Muscle layer of colon (tissue), 2 donors: ENCODE measurements around the gene MICU1.

Experiments used
- H3K27ac ChIP-seq: one replicate; pipeline ENCODE4 v1.7.0; 2013; ENCODE audit warnings: low read depth, mild to moderate bottlenecking, low read length, moderate library complexity
- H3K27me3 ChIP-seq, 2 donors: one replicate each; pipeline ENCODE4 v1.7.0; 2013; ENCODE audit warnings: low read length in 2 of 2, mild to moderate bottlenecking in 2 of 2; ENCODE audit not compliant: insufficient read depth in 2 of 2, control insufficient read depth in 1 of 2
- H3K36me3 ChIP-seq: one replicate; pipeline ENCODE4 v1.7.0; 2013; ENCODE audit warnings: mild to moderate bottlenecking, low read length; ENCODE audit not compliant: insufficient read depth
- H3K4me1 ChIP-seq: one replicate; pipeline ENCODE4 v1.7.0; 2013; ENCODE audit warnings: mild to moderate bottlenecking, low read length; ENCODE audit not compliant: insufficient read depth
- H3K4me3 ChIP-seq, 2 donors: one replicate each; pipeline ENCODE4 v1.7.0; 2013; ENCODE audit warnings: low read length in 2 of 2, low read depth in 1 of 2, mild to moderate bottlenecking in 1 of 2, moderate library complexity in 1 of 2
- H3K9ac ChIP-seq: one replicate; pipeline ENCODE4 v1.7.0; 2013; ENCODE audit warnings: low read length
- H3K9me3 ChIP-seq: one replicate; pipeline ENCODE4 v1.7.0; 2013; ENCODE audit warnings: mild to moderate bottlenecking, low read length
- donor health status: abdominal sarcoma.
- donor health status: Adenocarcinoma of cecum.

MICU1 gene

GRCh38 chr10:72595436-72595835 lies 30.4 kb downstream of the MICU1 start:
- no peaks in the 10 kb centered on the region for H3K4me1 ChIP-seq
- no peaks in the 10 kb centered on the region for H3K36me3 ChIP-seq
- no peaks in the 10 kb centered on the region for H3K9me3 ChIP-seq
- H3K9ac ChIP-seq = no peak overlapping the region
- no peaks in the 10 kb centered on the region for H3K27me3 ChIP-seq
- no peak overlapping the region for H3K4me3 ChIP-seq
- no peak overlapping the region for H3K27ac ChIP-seq

GRCh38 chr10:72593963-72594362 lies 31.9 kb downstream of the MICU1 start:
- Histone ChIP-seq H3K36me3 (no peaks in the 10 kb centered on the region), H3K27me3 (no peaks in the 10 kb centered on the region), H3K9me3 (no peaks in the 10 kb centered on the region), H3K4me3 (no peak overlapping the region), H3K9ac (no peak overlapping the region), H3K27ac (no peak overlapping the region), H3K4me1 (no peaks in the 10 kb centered on the region)

DNA sequence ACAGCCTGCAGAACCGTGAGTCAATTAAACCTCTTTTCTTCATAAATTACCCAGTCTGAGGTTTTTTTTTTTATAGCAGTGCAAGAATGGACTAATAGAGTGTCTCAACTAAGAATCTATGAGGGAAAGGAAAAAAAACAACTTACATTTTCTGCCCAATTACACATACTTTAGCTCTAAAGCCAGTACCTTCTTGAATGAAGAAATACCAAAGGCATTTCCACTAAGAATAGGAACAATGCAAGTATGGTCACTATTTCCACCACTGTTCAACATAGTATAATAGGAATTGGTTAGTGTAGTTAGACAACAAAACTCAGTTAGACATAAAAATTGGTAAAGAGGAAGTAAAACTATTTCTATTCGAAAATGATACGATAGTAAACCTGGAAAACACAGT lies 37.6 kb downstream of the MICU1 start:
- Histone ChIP-seq H3K36me3 (no peaks in the 10 kb centered on the region), H3K4me1 (no peaks in the 10 kb centered on the region), H3K27ac (no peak overlapping the region)

GRCh38 chr10:72587568-72587967 lies 38.3 kb downstream of the MICU1 start:
- Histone ChIP-seq H3K4me1 (no peaks in the 10 kb centered on the region), H3K4me3 (no peak overlapping the region), H3K27me3 (no peaks in the 10 kb centered on the region), H3K27ac (no peak overlapping the region), H3K9ac (no peak overlapping the region), H3K36me3 (no peaks in the 10 kb centered on the region), H3K9me3 (no peaks in the 10 kb centered on the region)

More for the DNA sequence above, 37.6 kb downstream of the MICU1 start:
- H3K9me3 ChIP-seq = no peaks in the 10 kb centered on the region
- no peaks in the 10 kb centered on the region for H3K27me3 ChIP-seq
- H3K9ac ChIP-seq = no peak overlapping the region
- no peak overlapping the region for H3K4me3 ChIP-seq

DNA sequence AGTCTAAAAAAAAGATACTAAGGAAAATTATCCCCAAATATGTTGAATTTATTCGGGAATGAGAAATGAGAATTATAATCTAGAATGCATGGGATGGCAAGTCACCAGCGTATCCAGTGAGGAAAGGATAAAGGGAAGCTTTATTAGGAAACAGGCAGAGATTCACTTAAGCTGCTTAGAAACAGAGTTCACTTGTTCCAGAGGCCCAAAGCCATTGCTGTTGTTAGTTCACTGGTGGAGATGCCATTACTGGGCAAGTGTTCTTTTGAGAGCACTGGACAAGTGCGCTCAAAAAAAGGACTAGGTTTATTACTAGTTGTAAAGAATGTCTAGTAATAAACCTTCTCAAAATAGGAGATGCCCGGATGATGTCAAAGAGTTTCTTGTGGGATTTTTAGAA lies 51.2 kb downstream of the MICU1 start:
- Histone ChIP-seq H3K36me3 (no peaks in the 10 kb centered on the region), H3K27ac (no peak overlapping the region)

GRCh38 chr10:72573079-72573478 lies 52.8 kb downstream of the MICU1 start:
- Histone ChIP-seq H3K4me3 (no peak overlapping the region), H3K9ac (no peak overlapping the region), H3K36me3 (no peaks in the 10 kb centered on the region), H3K27me3 (no peaks in the 10 kb centered on the region), H3K27ac (no peak overlapping the region), H3K4me1 (peaks cover 4% of the 10 kb centered on the region), H3K9me3 (no peaks in the 10 kb centered on the region)

More for the DNA sequence above, 51.2 kb downstream of the MICU1 start:
- no peaks in the 10 kb centered on the region for H3K9me3 ChIP-seq
- H3K27me3 ChIP-seq = no peaks in the 10 kb centered on the region
- H3K4me3 ChIP-seq = no peak overlapping the region
- H3K9ac ChIP-seq = no peak overlapping the region
- H3K4me1 ChIP-seq = peaks cover 4% of the 10 kb centered on the region

- Histone ChIP-seq H3K27me3 (no peaks in the 10 kb centered on the region), H3K4me3 (no peak overlapping the region), H3K27ac (no peak overlapping the region), H3K4me1 (no peaks in the 10 kb centered on the region), H3K9me3 (no peaks in the 10 kb centered on the region), H3K9ac (no peak overlapping the region), H3K36me3 (no peaks in the 10 kb centered on the region)
Measured at GRCh38 chr10:72567889-72568640, 57.8 kb downstream of the MICU1 start.

DNA sequence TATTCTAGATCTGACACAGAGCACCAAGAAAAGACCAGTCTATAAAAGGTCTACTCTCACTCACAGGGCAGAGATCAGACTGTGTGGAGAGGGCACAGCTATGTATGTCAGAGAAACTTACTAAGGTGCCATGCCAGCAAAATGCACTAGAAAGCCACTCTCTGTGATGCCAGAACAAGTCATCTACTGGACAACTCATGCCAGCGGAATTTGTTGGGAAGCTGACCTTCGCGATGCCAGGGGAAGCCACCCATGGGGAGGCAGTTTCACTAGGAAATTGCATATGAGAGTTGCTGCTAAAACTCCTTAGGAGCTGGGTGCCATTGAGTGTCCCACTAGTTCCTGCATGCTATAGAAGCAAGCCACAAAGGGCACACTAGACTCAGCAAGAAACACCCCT lies 58.5 kb downstream of the MICU1 start:
- no peak overlapping the region for H3K27ac ChIP-seq
- no peaks in the 10 kb centered on the region for H3K36me3 ChIP-seq
- no peak overlapping the region for H3K4me3 ChIP-seq
- H3K4me1 ChIP-seq = no peaks in the 10 kb centered on the region
- no peaks in the 10 kb centered on the region for H3K27me3 ChIP-seq
- no peaks in the 10 kb centered on the region for H3K9me3 ChIP-seq
- no peak overlapping the region for H3K9ac ChIP-seq

GRCh38 chr10:72564596-72564995 lies 61.3 kb downstream of the MICU1 start:
- Histone ChIP-seq H3K27ac (no peak overlapping the region), H3K36me3 (no peaks in the 10 kb centered on the region)

DNA sequence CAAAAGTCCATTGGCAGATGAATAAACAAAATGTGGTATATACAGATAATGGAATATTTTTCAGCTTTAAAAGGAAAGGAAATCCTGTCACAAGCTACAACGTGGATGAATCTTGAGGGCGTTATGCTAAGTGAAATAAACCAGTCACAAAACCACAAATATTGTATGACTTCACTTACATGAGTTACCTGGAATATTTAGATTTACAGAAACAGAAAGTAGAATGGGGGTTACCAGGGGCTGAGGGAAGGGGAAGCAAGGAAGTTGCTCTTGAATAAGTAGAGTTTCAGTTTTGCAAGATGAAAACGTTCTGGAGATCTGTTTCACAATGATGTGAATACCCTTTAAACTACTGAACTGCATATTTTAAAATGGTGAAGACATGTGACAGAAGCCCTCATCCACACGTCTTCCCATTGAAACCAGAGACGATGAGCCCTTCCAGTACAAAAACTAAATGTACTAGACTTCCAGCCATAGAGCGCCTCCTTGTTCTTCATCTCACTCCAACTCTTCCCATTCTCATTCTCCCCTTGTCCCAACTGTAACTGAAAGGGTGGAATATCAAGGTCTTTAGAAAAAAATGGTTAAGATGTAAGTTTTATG lies 62.4 kb downstream of the MICU1 start:
- Histone ChIP-seq H3K27ac (no peak overlapping the region), H3K4me3 (no peak overlapping the region), H3K9ac (no peak overlapping the region), H3K4me1 (no peaks in the 10 kb centered on the region), H3K27me3 (no peaks in the 10 kb centered on the region), H3K36me3 (no peaks in the 10 kb centered on the region), H3K9me3 (no peaks in the 10 kb centered on the region)

More at GRCh38 chr10:72564596-72564995, 61.3 kb downstream of the MICU1 start:
- Histone ChIP-seq H3K4me3 (no peak overlapping the region), H3K4me1 (no peaks in the 10 kb centered on the region), H3K9me3 (no peaks in the 10 kb centered on the region), H3K27me3 (no peaks in the 10 kb centered on the region), H3K9ac (no peak overlapping the region)

- H3K27ac ChIP-seq = no peak overlapping the region
- H3K9ac ChIP-seq = no peak overlapping the region
- H3K9me3 ChIP-seq = no peaks in the 10 kb centered on the region
- no peaks in the 10 kb centered on the region for H3K27me3 ChIP-seq
- H3K36me3 ChIP-seq = no peaks in the 10 kb centered on the region
- H3K4me3 ChIP-seq = no peak overlapping the region
- H3K4me1 ChIP-seq = no peaks in the 10 kb centered on the region
Measured at GRCh38 chr10:72561745-72562166, 64.1 kb downstream of the MICU1 start.

- Histone ChIP-seq H3K27me3 (no peaks in the 10 kb centered on the region), H3K4me1 (no peaks in the 10 kb centered on the region), H3K4me3 (no peak overlapping the region), H3K9ac (no peak overlapping the region), H3K9me3 (no peaks in the 10 kb centered on the region), H3K36me3 (peaks cover 7% of the 10 kb centered on the region), H3K27ac (no peak overlapping the region)
Measured at GRCh38 chr10:72557362-72557761, 68.5 kb downstream of the MICU1 start.
